ENCODE results near the gene ANKK1.

The ANKK1 gene

GRCh38 chr11:113435190-113435968 is 47.8 kb downstream of the ANKK1 start:
- Histone ChIP-seq H3K36me3 (ENCODE audit: control insufficient read depth in 2 of 2, insufficient read depth in 2 of 2, low read length in 2 of 2) (no peaks in the 10 kb centered on the region), H3K4me3 (ENCODE audit: low read length in 2 of 2) (no peak overlapping the region), H3K9me3 (ENCODE audit: control insufficient read depth in 2 of 2, low read length in 2 of 2) (no peaks in the 10 kb centered on the region), H3K9ac (ENCODE audit: low read length in 2 of 2) (no peak overlapping the region), H3K27ac (ENCODE audit: low read length) (no peak overlapping the region), H3K27me3 (ENCODE audit: control insufficient read depth in 1 of 2, insufficient read depth in 2 of 2, low read length in 2 of 2) (peaks cover 0 to 3% of the 10 kb centered on the region in 2 donors), H3K4me1 (ENCODE audit: control insufficient read depth, insufficient read depth, low read length) (no peaks in the 10 kb centered on the region)

GRCh38 chr11:113436672-113437252 is 49.2 kb downstream of the ANKK1 start:
- H3K4me3 ChIP-seq (ENCODE audit: low read length in 2 of 2), result no peak overlapping the region
- no peaks in the 10 kb centered on the region for H3K9me3 ChIP-seq (ENCODE audit: control insufficient read depth in 2 of 2, low read length in 2 of 2)
- H3K27ac ChIP-seq (ENCODE audit: low read length), result no peak overlapping the region
- H3K9ac ChIP-seq (ENCODE audit: low read length in 2 of 2), result no peak overlapping the region
- no peaks in the 10 kb centered on the region for H3K4me1 ChIP-seq (ENCODE audit: control insufficient read depth, insufficient read depth, low read length)
- no peaks in the 10 kb centered on the region for H3K36me3 ChIP-seq (ENCODE audit: control insufficient read depth in 2 of 2, insufficient read depth in 2 of 2, low read length in 2 of 2)
- peaks cover 0 to 8% of the 10 kb centered on the region in 2 donors for H3K27me3 ChIP-seq (ENCODE audit: control insufficient read depth in 1 of 2, insufficient read depth in 2 of 2, low read length in 2 of 2)

- Histone ChIP-seq H3K27ac (ENCODE audit: low read length) (no peak overlapping the region), H3K9me3 (ENCODE audit: control insufficient read depth in 2 of 2, low read length in 2 of 2) (no peaks in the 10 kb centered on the region), H3K4me3 (ENCODE audit: low read length in 2 of 2) (no peak overlapping the region), H3K36me3 (ENCODE audit: control insufficient read depth in 2 of 2, insufficient read depth in 2 of 2, low read length in 2 of 2) (no peaks in the 10 kb centered on the region), H3K9ac (ENCODE audit: low read length in 2 of 2) (no peak overlapping the region), H3K27me3 (ENCODE audit: control insufficient read depth in 1 of 2, insufficient read depth in 2 of 2, low read length in 2 of 2) (peaks cover 0 to 10% of the 10 kb centered on the region in 2 donors), H3K4me1 (ENCODE audit: control insufficient read depth, insufficient read depth, low read length) (peaks cover 4% of the 10 kb centered on the region)
Observed at GRCh38 chr11:113440816-113441215, 53.2 kb downstream of the ANKK1 start.

GRCh38 chr11:113444502-113445123 is 57.0 kb downstream of the ANKK1 start:
- Histone ChIP-seq H3K9me3 (ENCODE audit: control insufficient read depth in 2 of 2, low read length in 2 of 2) (no peaks in the 10 kb centered on the region), H3K4me3 (ENCODE audit: low read length in 2 of 2) (no peak overlapping the region), H3K27me3 (ENCODE audit: control insufficient read depth in 1 of 2, insufficient read depth in 2 of 2, low read length in 2 of 2) (peaks cover 0 to 13% of the 10 kb centered on the region in 2 donors), H3K4me1 (ENCODE audit: control insufficient read depth, insufficient read depth, low read length) (peaks cover 10% of the 10 kb centered on the region), H3K9ac (ENCODE audit: low read length in 2 of 2) (no peak overlapping the region), H3K36me3 (ENCODE audit: control insufficient read depth in 2 of 2, insufficient read depth in 2 of 2, low read length in 2 of 2) (no peaks in the 10 kb centered on the region), H3K27ac (ENCODE audit: low read length) (no peak overlapping the region)

GRCh38 chr11:113446112-113446511 is 58.5 kb downstream of the ANKK1 start:
- no peak overlapping the region for H3K4me3 ChIP-seq (ENCODE audit: low read length in 2 of 2)
- peaks cover 0 to 6% of the 10 kb centered on the region in 2 donors for H3K27me3 ChIP-seq (ENCODE audit: control insufficient read depth in 1 of 2, insufficient read depth in 2 of 2, low read length in 2 of 2)

GRCh38 chr11:113446938-113447337 is 59.4 kb downstream of the ANKK1 start:
- Histone ChIP-seq H3K9ac (ENCODE audit: low read length in 2 of 2) (no peak overlapping the region), H3K27me3 (ENCODE audit: control insufficient read depth in 1 of 2, insufficient read depth in 2 of 2, low read length in 2 of 2) (peaks cover 0 to 6% of the 10 kb centered on the region in 2 donors), H3K27ac (ENCODE audit: low read length) (no peak overlapping the region), H3K9me3 (ENCODE audit: control insufficient read depth in 2 of 2, low read length in 2 of 2) (no peaks in the 10 kb centered on the region), H3K4me1 (ENCODE audit: control insufficient read depth, insufficient read depth, low read length) (peaks cover 10% of the 10 kb centered on the region), H3K36me3 (ENCODE audit: control insufficient read depth in 2 of 2, insufficient read depth in 2 of 2, low read length in 2 of 2) (no peaks in the 10 kb centered on the region), H3K4me3 (ENCODE audit: low read length in 2 of 2) (no peak overlapping the region)

More at GRCh38 chr11:113446112-113446511, 58.5 kb downstream of the ANKK1 start:
- H3K27ac ChIP-seq (ENCODE audit: low read length), result no peak overlapping the region
- H3K9me3 ChIP-seq (ENCODE audit: control insufficient read depth in 2 of 2, low read length in 2 of 2), result no peaks in the 10 kb centered on the region
- no peaks in the 10 kb centered on the region for H3K36me3 ChIP-seq (ENCODE audit: control insufficient read depth in 2 of 2, insufficient read depth in 2 of 2, low read length in 2 of 2)
- H3K4me1 ChIP-seq (ENCODE audit: control insufficient read depth, insufficient read depth, low read length), result peaks cover 10% of the 10 kb centered on the region
- H3K9ac ChIP-seq (ENCODE audit: low read length in 2 of 2), result no peak overlapping the region

- Histone ChIP-seq H3K27ac (ENCODE audit: low read length) (no peak overlapping the region), H3K9ac (ENCODE audit: low read length in 2 of 2) (no peak overlapping the region), H3K4me1 (ENCODE audit: control insufficient read depth, insufficient read depth, low read length) (peaks cover 10% of the 10 kb centered on the region), H3K36me3 (ENCODE audit: control insufficient read depth in 2 of 2, insufficient read depth in 2 of 2, low read length in 2 of 2) (no peaks in the 10 kb centered on the region), H3K27me3 (ENCODE audit: control insufficient read depth in 1 of 2, insufficient read depth in 2 of 2, low read length in 2 of 2) (peaks cover 0 to 4% of the 10 kb centered on the region in 2 donors), H3K4me3 (ENCODE audit: low read length in 2 of 2) (no peak overlapping the region), H3K9me3 (ENCODE audit: control insufficient read depth in 2 of 2, low read length in 2 of 2) (no peaks in the 10 kb centered on the region)
Observed at GRCh38 chr11:113447621-113448315, 60.2 kb downstream of the ANKK1 start.

GRCh38 chr11:113448316-113448677 is 60.7 kb downstream of the ANKK1 start:
- no peak overlapping the region for H3K9ac ChIP-seq (ENCODE audit: low read length in 2 of 2)
- peaks cover 10% of the 10 kb centered on the region for H3K4me1 ChIP-seq (ENCODE audit: control insufficient read depth, insufficient read depth, low read length)
- H3K36me3 ChIP-seq (ENCODE audit: control insufficient read depth in 2 of 2, insufficient read depth in 2 of 2, low read length in 2 of 2), result no peaks in the 10 kb centered on the region
- H3K9me3 ChIP-seq (ENCODE audit: control insufficient read depth in 2 of 2, low read length in 2 of 2), result no peaks in the 10 kb centered on the region
- H3K27ac ChIP-seq (ENCODE audit: low read length), result no peak overlapping the region
- H3K4me3 ChIP-seq (ENCODE audit: low read length in 2 of 2), result no peak overlapping the region
- peaks cover 0 to 4% of the 10 kb centered on the region in 2 donors for H3K27me3 ChIP-seq (ENCODE audit: control insufficient read depth in 1 of 2, insufficient read depth in 2 of 2, low read length in 2 of 2)

GRCh38 chr11:113449743-113450142 is 62.2 kb downstream of the ANKK1 start:
- Histone ChIP-seq H3K4me3 (ENCODE audit: low read length in 2 of 2) (no peak overlapping the region), H3K9ac (ENCODE audit: low read length in 2 of 2) (no peak overlapping the region), H3K36me3 (ENCODE audit: control insufficient read depth in 2 of 2, insufficient read depth in 2 of 2, low read length in 2 of 2) (no peaks in the 10 kb centered on the region), H3K27ac (ENCODE audit: low read length) (no peak overlapping the region), H3K4me1 (ENCODE audit: control insufficient read depth, insufficient read depth, low read length) (peaks cover 9% of the 10 kb centered on the region), H3K9me3 (ENCODE audit: control insufficient read depth in 2 of 2, low read length in 2 of 2) (no peaks in the 10 kb centered on the region), H3K27me3 (ENCODE audit: control insufficient read depth in 1 of 2, insufficient read depth in 2 of 2, low read length in 2 of 2) (peaks cover 0 to 4% of the 10 kb centered on the region in 2 donors)

Measured in stomach smooth muscle (tissue), 2 donors.